ENCODE data around the gene CHN2.
"Not testable (repeated sequence)": the region's sequence is repeated elsewhere in the genome, so short reads cannot be mapped to it uniquely, and the experiment has no call there.

The CHN2 gene

GRCh38 chr7:29190349-29191045 is 4.1 kb upstream of the CHN2 start:
- no peak for FAIRE-seq

GRCh38 chr7:29192323-29192722 is 2.3 kb upstream of the CHN2 start:
- no peak for FAIRE-seq

- FAIRE-seq: no peak
These were observed 1.8 kb upstream of the CHN2 start for GRCh38 chr7:29192811-29193210.

- no peak for FAIRE-seq
These were observed 1.0 kb upstream of the CHN2 start for GRCh38 chr7:29193316-29194205.

- FAIRE-seq: no peak
These were observed 375 bp upstream of the CHN2 start for GRCh38 chr7:29194206-29194593.

- FAIRE-seq: no peak
These were observed 1.6 kb downstream of the CHN2 start for GRCh38 chr7:29196191-29196590.

- FAIRE-seq: no peak
These were observed 2.5 kb downstream of the CHN2 start for GRCh38 chr7:29196971-29197595.

- no peak for FAIRE-seq
These were observed 3.3 kb downstream of the CHN2 start for GRCh38 chr7:29197916-29198315.

- FAIRE-seq: no peak
These were observed 5.2 kb downstream of the CHN2 start for GRCh38 chr7:29199776-29200175.

GRCh38 chr7:29202651-29203069 is 8.1 kb downstream of the CHN2 start:
- no peak for FAIRE-seq

- FAIRE-seq: no peak
These were observed 10.1 kb downstream of the CHN2 start for GRCh38 chr7:29204491-29205272.

GRCh38 chr7:29207162-29207801 is 12.7 kb downstream of the CHN2 start:
- no peak for FAIRE-seq

GRCh38 chr7:29208410-29209250 is 14.1 kb downstream of the CHN2 start:
- FAIRE-seq: no peak

GRCh38 chr7:29209745-29210144 is 15.2 kb downstream of the CHN2 start:
- FAIRE-seq: no peak

- not testable (repeated sequence) for FAIRE-seq
These were observed 18.2 kb downstream of the CHN2 start for GRCh38 chr7:29212736-29213135.

GRCh38 chr7:29214056-29214455 is 19.5 kb downstream of the CHN2 start:
- no peak for FAIRE-seq

- no peak for FAIRE-seq
These were observed 20.2 kb downstream of the CHN2 start for GRCh38 chr7:29214816-29215215.

GRCh38 chr7:29216128-29216527 is 21.6 kb downstream of the CHN2 start:
- FAIRE-seq: no peak

- FAIRE-seq: no peak
These were observed 22.5 kb downstream of the CHN2 start for GRCh38 chr7:29217113-29217512.

- FAIRE-seq: no peak
These were observed 30.2 kb downstream of the CHN2 start for GRCh38 chr7:29224726-29225125.

- no peak for FAIRE-seq
These were observed 33.9 kb downstream of the CHN2 start for GRCh38 chr7:29228289-29229011.
